MV-4-11 (cell line): ENCODE results near the gene CYP26C1.

Experiments used
- DNase-seq: peaks from one replicate; lab custom pipeline; 2025; lab: John Stamatoyannopoulos, UW

Gene CYP26C1

GRCh38 chr10:93059975-93060886 lies at the start of gene CYP26C1:
CYP26C1 (plus strand) TSS chr10:93060798; CDS start chr10:93061264, 466 bp downstream.
- no peak for DNase-seq

- no peak for DNase-seq
These were observed 44.9 kb upstream of the CYP26C1 start for GRCh38 chr10:93015722-93016121.

GRCh38 chr10:93023013-93023650 lies 37.5 kb upstream of the CYP26C1 start:
- no peak for DNase-seq

- DNase-seq = no peak
These were observed 34.5 kb upstream of the CYP26C1 start for GRCh38 chr10:93026072-93026471.

GRCh38 chr10:93027508-93027907 lies 33.1 kb upstream of the CYP26C1 start:
- DNase-seq = no peak

- no peak for DNase-seq
These were observed 31.7 kb upstream of the CYP26C1 start for GRCh38 chr10:93028883-93029282.

- no peak for DNase-seq
These were observed 30.2 kb upstream of the CYP26C1 start for GRCh38 chr10:93030409-93030808.

- no peak for DNase-seq
These were observed 28.3 kb upstream of the CYP26C1 start for GRCh38 chr10:93032105-93032808.

GRCh38 chr10:93032809-93033137 lies 27.8 kb upstream of the CYP26C1 start:
- no peak for DNase-seq

GRCh38 chr10:93034426-93034825 lies 26.2 kb upstream of the CYP26C1 start:
- DNase-seq = no peak

GRCh38 chr10:93039110-93039509 lies 21.5 kb upstream of the CYP26C1 start:
- no peak for DNase-seq

- peak; percentile 83 for DNase-seq
These were observed 20.9 kb upstream of the CYP26C1 start for GRCh38 chr10:93039721-93040120.

GRCh38 chr10:93054486-93054885 lies 6.1 kb upstream of the CYP26C1 start:
- no peak for DNase-seq

- DNase-seq = no peak
These were observed 2.5 kb upstream of the CYP26C1 start for GRCh38 chr10:93058139-93058538.

- DNase-seq = no peak
These were observed 442 bp downstream of the CYP26C1 start for GRCh38 chr10:93060887-93061593.

- no peak for DNase-seq
These were observed 1.3 kb downstream of the CYP26C1 start for GRCh38 chr10:93061594-93062513.

- no peak for DNase-seq
These were observed 2.0 kb downstream of the CYP26C1 start for GRCh38 chr10:93062514-93063143.

GRCh38 chr10:93063144-93063976 lies 2.8 kb downstream of the CYP26C1 start:
- no peak for DNase-seq

- DNase-seq = no peak
These were observed 3.5 kb downstream of the CYP26C1 start for GRCh38 chr10:93063977-93064660.
